Smooth muscle cell (in vitro differentiated cells): ENCODE measurements around the gene KLHL41. TPM values are rescaled to one million over a fixed set of nuclear protein-coding genes. Genes with fewer than 3 reads are reported as not detected.
"Not testable (repeated sequence)": the region's sequence is repeated elsewhere in the genome, so short reads cannot be mapped to it uniquely, and the experiment has no call there.

ENCODE experiments used
- DNase-seq: peaks from one replicate; lab custom pipeline; 2025; ENCODE audit not compliant: unreplicated experiment; lab: John Stamatoyannopoulos, UW
- H2AFZ ChIP-seq: fragments of 200-600 bp; sonication (generic); 2 replicates; pipeline ENCODE4 v1.6.0; 2016; ENCODE audit warnings: antibody characterized with exemption, low read depth, mild to moderate bottlenecking
- H3F3A ChIP-seq: fragments of 200-600 bp; sonication (generic); 2 replicates; pipeline ENCODE4 v1.6.0; 2017; ENCODE audit warnings: antibody characterized with exemption, low read depth
- H3K27ac ChIP-seq: fragments of 200-600 bp; sonication (generic); 2 replicates; pipeline ENCODE4 v1.5.1; 2016; ENCODE audit warnings: low read depth, mild to moderate bottlenecking
- H3K27me3 ChIP-seq: fragments of 200-600 bp; sonication (generic); 2 replicates; pipeline ENCODE4 v1.6.1; 2016; ENCODE audit warnings: low read depth, mild to moderate bottlenecking
- H3K36me3 ChIP-seq: fragments of 200-600 bp; sonication (generic); 2 replicates; pipeline ENCODE4 v1.5.1; 2016; ENCODE audit warnings: low read depth
- H3K4me1 ChIP-seq: fragments of 200-600 bp; sonication (generic); 2 replicates; pipeline ENCODE4 v1.5.1; 2016; ENCODE audit warnings: low read depth
- H3K4me2 ChIP-seq: fragments of 200-600 bp; sonication (generic); 2 replicates; pipeline ENCODE4 v1.6.0; 2016; ENCODE audit warnings: mild to moderate bottlenecking
- H3K4me3 ChIP-seq: fragments of 200-600 bp; sonication (generic); 2 replicates; pipeline ENCODE4 v1.5.1; 2016; ENCODE audit warnings: mild to moderate bottlenecking
- H3K79me2 ChIP-seq: fragments of 200-600 bp; sonication (generic); 2 replicates; pipeline ENCODE4 v1.6.0; 2016; ENCODE audit warnings: low read depth, mild to moderate bottlenecking
- H3K9ac ChIP-seq: fragments of 200-600 bp; sonication (generic); 2 replicates; pipeline ENCODE4 v1.6.0; 2016; ENCODE audit warnings: low read depth
- H3K9me3 ChIP-seq: fragments of 200-600 bp; sonication (generic); replicated peaks from 2 replicates; pipeline ENCODE4 v1.5.1; 2016; ENCODE audit warnings: low read depth
- H4K20me1 ChIP-seq: fragments of 200-600 bp; sonication (generic); 2 replicates; pipeline ENCODE4 v1.6.0; 2016; ENCODE audit warnings: low read depth
- WGBS: methylation state at CpG from one replicate; pipeline ENCODE4 v1.1.7; 2016; ENCODE audit warnings: low lambda C conversion rate; 5-methylcytosine and 5-hydroxymethylcytosine counted together
- polyA plus RNA-seq: library from polyadenylated mRNA; unstranded; fragments of >200 nt; fragmentation: Nextera tagmentation; extraction: Ambion mirVana; gene quantifications from 2 replicates; pipeline ENCODE4 v1.2.1, GENCODE V29; 2016
- total RNA-seq: library from RNA; depleted of rRNA; stranded (reverse); fragments of >200 nt; gene quantifications from 2 replicates; pipeline ENCODE4 v1.2.3, GENCODE V29; 2014
- TF ChIP-seq, protein P1 (sequence below): fragments of 200-600 bp; sonication (generic); IDR thresholded peaks from 2 replicates; pipeline ENCODE4 v1.5.1; 2017; ENCODE audit warnings: borderline replicate concordance, mild to moderate bottlenecking, antibody characterized with exemption; ENCODE audit not compliant: insufficient read depth, poor library complexity, severe bottlenecking

Gene KLHL41
- total and polyA plus RNA-seq, 2 experiments from 2014 or later: not detected

DNA sequence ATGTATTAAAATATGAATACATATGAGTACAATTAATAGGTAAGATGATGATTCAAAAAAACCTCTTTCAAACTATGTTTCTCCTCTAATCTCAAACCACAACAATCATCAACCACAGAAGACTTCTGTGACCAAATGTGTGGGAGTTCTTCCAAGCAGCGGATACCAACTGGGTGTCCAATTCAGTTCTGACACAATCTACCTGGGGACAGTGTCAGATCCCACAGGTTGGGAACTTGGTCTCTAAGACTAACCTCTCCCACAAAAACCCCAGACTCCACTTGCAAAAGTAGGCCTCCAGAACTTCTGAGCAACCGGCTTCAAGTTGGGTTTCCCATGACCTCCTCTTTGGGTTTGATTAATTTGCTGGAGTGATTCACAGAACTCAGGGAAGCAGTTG is 37.3 kb downstream of the KLHL41 start:
- Histone ChIP-seq H3K9ac (no peak overlapping the region), H3K27ac (no peak overlapping the region), H2AFZ (no peak overlapping the region), H3K4me3 (no peak overlapping the region), H3K27me3 (no peaks in the 10 kb centered on the region), H3K79me2 (no peaks in the 10 kb centered on the region), H3K4me1 (no peaks in the 10 kb centered on the region), H4K20me1 (no peaks in the 10 kb centered on the region), H3K4me2 (no peak overlapping the region), H3F3A (no peaks in the 10 kb centered on the region), H3K36me3 (peaks cover 20% of the 10 kb centered on the region), H3K9me3 (no peaks in the 10 kb centered on the region)
- 90% methylated on average over 2 of the region's 2 CpGs for WGBS
- TF ChIP-seq, protein P1, sequence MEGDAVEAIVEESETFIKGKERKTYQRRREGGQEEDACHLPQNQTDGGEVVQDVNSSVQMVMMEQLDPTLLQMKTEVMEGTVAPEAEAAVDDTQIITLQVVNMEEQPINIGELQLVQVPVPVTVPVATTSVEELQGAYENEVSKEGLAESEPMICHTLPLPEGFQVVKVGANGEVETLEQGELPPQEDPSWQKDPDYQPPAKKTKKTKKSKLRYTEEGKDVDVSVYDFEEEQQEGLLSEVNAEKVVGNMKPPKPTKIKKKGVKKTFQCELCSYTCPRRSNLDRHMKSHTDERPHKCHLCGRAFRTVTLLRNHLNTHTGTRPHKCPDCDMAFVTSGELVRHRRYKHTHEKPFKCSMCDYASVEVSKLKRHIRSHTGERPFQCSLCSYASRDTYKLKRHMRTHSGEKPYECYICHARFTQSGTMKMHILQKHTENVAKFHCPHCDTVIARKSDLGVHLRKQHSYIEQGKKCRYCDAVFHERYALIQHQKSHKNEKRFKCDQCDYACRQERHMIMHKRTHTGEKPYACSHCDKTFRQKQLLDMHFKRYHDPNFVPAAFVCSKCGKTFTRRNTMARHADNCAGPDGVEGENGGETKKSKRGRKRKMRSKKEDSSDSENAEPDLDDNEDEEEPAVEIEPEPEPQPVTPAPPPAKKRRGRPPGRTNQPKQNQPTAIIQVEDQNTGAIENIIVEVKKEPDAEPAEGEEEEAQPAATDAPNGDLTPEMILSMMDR: no peak
- DNase-seq: no peak

DNA sequence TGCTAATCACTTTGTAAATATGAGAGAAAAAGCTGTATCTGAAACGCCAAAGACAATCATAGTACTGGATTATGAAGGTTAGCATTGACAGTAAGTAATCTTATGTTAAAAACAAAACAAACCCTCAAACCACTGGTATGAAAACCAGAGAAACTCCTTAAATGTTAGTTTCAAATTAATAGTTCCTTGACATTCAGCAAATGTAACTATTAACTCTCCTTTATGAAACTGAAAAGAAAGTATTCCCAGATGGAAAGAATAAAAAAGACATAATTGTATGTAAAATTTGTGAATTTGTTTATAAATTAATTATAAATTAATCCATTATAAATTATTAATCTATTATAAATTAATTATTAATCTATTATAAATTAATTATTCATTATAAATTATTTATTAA is 51.9 kb downstream of the KLHL41 start:
- Histone ChIP-seq H3K9me3 (no peaks in the 10 kb centered on the region), H3K4me2 (no peak overlapping the region), H3K27me3 (no peaks in the 10 kb centered on the region), H3K79me2 (no peaks in the 10 kb centered on the region), H3K36me3 (no peaks in the 10 kb centered on the region), H3K9ac (no peak overlapping the region), H3K4me3 (no peak overlapping the region), H4K20me1 (no peaks in the 10 kb centered on the region), H3K4me1 (no peaks in the 10 kb centered on the region), H3F3A (no peaks in the 10 kb centered on the region), H3K27ac (no peak overlapping the region), H2AFZ (no peak overlapping the region)
- DNase-seq: no peak
- TF ChIP-seq, protein P1: no peak
- WGBS: 100% methylated on average over 1 of the region's 1 CpG

DNA sequence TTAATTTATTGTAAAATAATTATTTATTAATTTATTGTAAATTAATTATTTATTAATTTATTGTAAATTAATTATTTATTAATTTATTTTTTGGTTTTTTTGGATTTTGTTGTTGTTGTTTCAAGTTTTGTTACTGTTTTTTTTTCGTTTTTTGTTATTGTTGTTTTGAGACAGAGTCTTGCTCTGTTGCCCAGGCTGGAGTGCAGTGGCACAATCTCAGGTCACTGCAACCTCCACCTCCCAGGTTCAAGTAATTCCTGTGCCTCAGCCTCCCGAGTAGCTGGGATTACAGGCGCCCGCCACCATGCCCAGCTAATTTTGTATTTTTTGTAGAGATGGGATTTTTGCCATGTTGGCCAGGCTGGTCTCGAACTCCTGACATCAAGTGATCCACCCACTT is 52.6 kb downstream of the KLHL41 start:
- 95% methylated on average over 5 of the region's 5 CpGs for WGBS
- H3K4me2 ChIP-seq: not testable (repeated sequence)

DNA sequence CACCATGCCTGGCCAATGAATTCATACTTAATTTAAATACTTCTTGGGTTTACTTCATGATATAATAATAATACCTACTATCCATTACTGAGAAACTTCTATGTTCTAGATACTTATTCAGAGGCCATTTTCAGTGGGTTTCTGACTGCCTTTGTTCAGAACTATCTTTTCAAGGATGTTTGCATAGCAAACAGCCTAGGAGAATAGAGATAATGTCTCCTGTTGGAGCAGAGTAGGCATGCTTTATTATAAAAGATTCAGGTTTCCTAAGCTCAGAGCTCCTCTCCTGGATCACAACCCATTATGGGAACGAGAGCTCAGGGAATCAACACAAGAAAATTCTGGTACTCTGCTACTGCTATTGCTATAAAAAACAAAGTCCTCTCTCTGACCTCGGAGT is 53.0 kb downstream of the KLHL41 start:
- Histone ChIP-seq H3K79me2 (peaks cover 5% of the 10 kb centered on the region), H3F3A (no peaks in the 10 kb centered on the region), H3K27ac (no peak overlapping the region), H3K4me2 (no peak overlapping the region), H3K27me3 (no peaks in the 10 kb centered on the region), H3K36me3 (no peaks in the 10 kb centered on the region), H3K4me1 (no peaks in the 10 kb centered on the region), H3K9ac (no peak overlapping the region), H4K20me1 (no peaks in the 10 kb centered on the region), H2AFZ (no peak overlapping the region), H3K9me3 (no peaks in the 10 kb centered on the region), H3K4me3 (no peak overlapping the region)
- TF ChIP-seq, protein P1: no peak
- no peak for DNase-seq
- WGBS: 90% methylated on average over 2 of the region's 2 CpGs

More for the DNA sequence above, 52.6 kb downstream of the KLHL41 start:
- H3K27me3 ChIP-seq, H3K27ac ChIP-seq, H3K9me3 ChIP-seq, H2AFZ ChIP-seq, H3K4me3 ChIP-seq, H3K9ac ChIP-seq, H3K4me1 ChIP-seq, H4K20me1 ChIP-seq, DNase-seq, H3K36me3 ChIP-seq, H3F3A ChIP-seq, H3K79me2 ChIP-seq: not testable (repeated sequence)
